MM.1S (cell line): Measurements from ENCODE around the gene NUAK1.

ENCODE experiments used
- CTCF ChIP-seq: fragments of 300-600 bp; sonication (generic); IDR thresholded peaks from 2 replicates; pipeline ENCODE4 v1.5.1; 2016; ENCODE audit warnings: antibody characterized with exemption, low read length, mixed read lengths
- EZH2phosphoT487 ChIP-seq: fragments of 300-600 bp; sonication (generic); IDR thresholded peaks from 2 replicates; pipeline ENCODE4 v1.6.1; 2018; ENCODE audit warnings: antibody characterized with exemption, low read length

- TF ChIP-seq CTCF (no peak), EZH2phosphoT487 (no peak)
Observed at GRCh38 chr12:106044773-106045172, 94.0 kb downstream of the NUAK1 start.
